HG02970 (cell line): ENCODE measurements around the gene METRNL.

ENCODE experiments used
- ATAC-seq: cut with Tn5 transposase; IDR thresholded peaks from one replicate; pipeline ENCODE4 v1.9.1; 2021; ENCODE audit warnings: mild to moderate bottlenecking, moderate library complexity, moderate number of reproducible peaks; ENCODE audit not compliant: unreplicated experiment, low FRiP score

Gene METRNL

GRCh38 chr17:83078378-83079351, 744 bp upstream of the METRNL start:
- no peak for ATAC-seq

GRCh38 chr17:83079766-83080578, 563 bp downstream of the METRNL start:
- ATAC-seq = peak; percentile 14

- ATAC-seq = no peak
Measured at GRCh38 chr17:83080579-83080857, 1.1 kb downstream of the METRNL start.

GRCh38 chr17:83080858-83081683, 1.7 kb downstream of the METRNL start:
- ATAC-seq = no peak

- no peak for ATAC-seq
Measured at GRCh38 chr17:83081684-83082201, 2.3 kb downstream of the METRNL start.

- no peak for ATAC-seq
Measured at GRCh38 chr17:83082424-83082823, 3.0 kb downstream of the METRNL start.

- ATAC-seq = no peak
Measured at GRCh38 chr17:83082909-83083367, 3.5 kb downstream of the METRNL start.

GRCh38 chr17:83083368-83084201, 4.2 kb downstream of the METRNL start:
- no peak for ATAC-seq

- no peak for ATAC-seq
Measured at GRCh38 chr17:83084214-83084613, 4.8 kb downstream of the METRNL start.

GRCh38 chr17:83084621-83085056, 5.2 kb downstream of the METRNL start:
- no peak for ATAC-seq

- no peak for ATAC-seq
Measured at GRCh38 chr17:83085103-83085502, 5.7 kb downstream of the METRNL start.

- no peak for ATAC-seq
Measured at GRCh38 chr17:83085526-83086198, 6.3 kb downstream of the METRNL start.

GRCh38 chr17:83086199-83086880, 6.9 kb downstream of the METRNL start:
- no peak for ATAC-seq

GRCh38 chr17:83086907-83087787, 7.7 kb downstream of the METRNL start:
- no peak for ATAC-seq

- no peak for ATAC-seq
Measured at GRCh38 chr17:83087788-83088360, 8.5 kb downstream of the METRNL start.

GRCh38 chr17:83088451-83088850, 9.0 kb downstream of the METRNL start:
- no peak for ATAC-seq

- no peak for ATAC-seq
Measured at GRCh38 chr17:83088909-83089308, 9.5 kb downstream of the METRNL start.
